GM12878 (cell line): Measurements from ENCODE around the gene STAG1. TPM values are rescaled to one million over a fixed set of nuclear protein-coding genes. Genes with fewer than 3 reads are reported as not detected.

Source experiments
- ATAC-seq: fragments of 200-7000 bp; cut with Tn5 transposase; 3 replicates; pipeline ENCODE4 v1.9.1; 2020; ENCODE audit warnings: mild to moderate bottlenecking, moderate library complexity
- BruUV-seq: library from RNA; stranded (reverse); fragments of 400-500 nt; replicated peaks from 2 replicates; lab custom pipeline; 2021; lab: Mats Ljungman, UMichigan
- CTCF ChIA-PET: fragments of 300-600 bp; sonication (Branson Sonifier 250); formaldehyde crosslinking; extraction: SDS; loops from one replicate; lab custom pipeline; 2021; ENCODE audit warnings: inconsistent platforms; lab: Yijun Ruan, JAX
- POLR2A ChIA-PET: fragments of 350-600 bp; formaldehyde crosslinking; extraction: SDS; loops from one replicate; lab custom pipeline; 2021; ENCODE audit warnings: inconsistent platforms; lab: Charles Lee
- RAD21 ChIA-PET: fragments of 300-600 bp; sonication (Branson Sonifier 250); formaldehyde crosslinking; loops from one replicate; lab custom pipeline; 2023; ENCODE audit warnings: antibody characterized with exemption; ENCODE audit not compliant: unreplicated experiment; lab: Charles Lee
- SMC1A ChIA-PET: fragments of 300-600 bp; sonication (Branson Sonifier 250); formaldehyde crosslinking; loops from one replicate; lab custom pipeline; 2023; ENCODE audit not compliant: unreplicated experiment, uncharacterized antibody; lab: Charles Lee
- DNase-seq: peaks from one replicate; pipeline ENCODE4 v3.0.0-alpha.2; 2011; ENCODE audit warnings: low read depth, low spot score
- FAIRE-seq: peaks from 3 replicates; lab custom pipeline; 2011; peaks lifted over from hg19 to GRCh38; lab: Jason Lieb, UNC
- H2AFZ ChIP-seq: 2 replicates; pipeline ENCODE4 v1.6.0; 2011; ENCODE audit warnings: low read depth, low read length, control low read depth; ENCODE audit not compliant: control insufficient read depth
- H3K27ac ChIP-seq: 2 replicates; pipeline ENCODE4 v1.5.1; 2011; ENCODE audit warnings: control low read depth; ENCODE audit not compliant: control insufficient read depth, insufficient read depth
- H3K27me3 ChIP-seq, 2 experiments: replicated peaks in 1 of 2; 2 replicates each; pipeline versions ENCODE4 v1.6.0 to v1.6.1; 2011; ENCODE audit warnings: low read length in 1 of 2; ENCODE audit not compliant: control insufficient read depth in 2 of 2, insufficient read depth in 2 of 2
- H3K36me3 ChIP-seq, 2 experiments: 2 replicates each; pipeline ENCODE4 v1.5.1; 2011; ENCODE audit warnings: low read length in 1 of 2; ENCODE audit not compliant: control insufficient read depth in 2 of 2, insufficient read depth in 2 of 2
- H3K4me1 ChIP-seq: 2 replicates; pipeline ENCODE4 v1.6.1; 2011; ENCODE audit warnings: mild to moderate bottlenecking, low read length, moderate library complexity, mixed read lengths; ENCODE audit not compliant: control insufficient read depth, insufficient read depth
- H3K4me2 ChIP-seq: 2 replicates; pipeline ENCODE4 v1.6.0; 2011; ENCODE audit warnings: control low read depth; ENCODE audit not compliant: control insufficient read depth, insufficient read depth
- H3K4me3 ChIP-seq: fragments of 200-600 bp; sonication (generic); 2 replicates; pipeline ENCODE4 v1.5.1; 2016
- H3K79me2 ChIP-seq: 2 replicates; pipeline ENCODE4 v1.6.0; 2011; ENCODE audit warnings: low read length; ENCODE audit not compliant: control insufficient read depth, insufficient read depth
- H3K9ac ChIP-seq: 2 replicates; pipeline ENCODE4 v1.8.0; 2011; ENCODE audit warnings: low read length, control low read depth, mixed read lengths; ENCODE audit not compliant: control insufficient read depth, insufficient read depth
- H3K9me3 ChIP-seq: replicated peaks from 3 replicates; pipeline ENCODE4 v1.5.1; 2011; ENCODE audit warnings: mild to moderate bottlenecking, low read length; ENCODE audit not compliant: control insufficient read depth, insufficient read depth
- H4K20me1 ChIP-seq: 2 replicates; pipeline ENCODE4 v1.6.0; 2011; ENCODE audit not compliant: control insufficient read depth, insufficient read depth
- NRF1 ChIP-seq: conservative IDR thresholded peaks from 2 replicates; pipeline ENCODE4 v1.6.1; 2011; ENCODE audit warnings: mild to moderate bottlenecking, low read depth, low read length, improper control_type of control experiment
- RAD51 ChIP-seq: fragments of 450-650 bp; IDR thresholded peaks from 2 replicates; pipeline ENCODE4 v1.6.1; 2016; ENCODE audit warnings: moderate library complexity, mild to moderate bottlenecking, inconsistent platforms
- SMC3 ChIP-seq: IDR thresholded peaks from 2 replicates; pipeline ENCODE4 v1.6.1; 2011; ENCODE audit warnings: low read length, improper control_type of control experiment, borderline replicate concordance
- SUZ12 ChIP-seq: fragments of 200-600 bp; sonication (generic); IDR thresholded peaks from one replicate; pipeline ENCODE4 v1.6.1; 2018; ENCODE audit warnings: antibody characterized with exemption, mild to moderate bottlenecking; ENCODE audit not compliant: unreplicated experiment
- whole genome bisulfite sequencing: methylation state at CpG from one replicate; pipeline ENCODE4 v1.1.6; 2016; ENCODE audit warnings: low lambda C conversion rate; ENCODE audit not compliant: insufficient replicate concordance, insufficient coverage; ENCODE audit errors: missing lambda C conversion rate; 5-methylcytosine and 5-hydroxymethylcytosine counted together
- in situ Hi-C: fragments of 300-500 bp; cut with MboI; formaldehyde crosslinking; loops from 9 replicates; pipeline ENCODE4 v1.14.3; 2018; ENCODE audit warnings: mixed read lengths
- intact Hi-C: fragments of 100-400 bp; cut with micrococcal nuclease; formaldehyde crosslinking; loops from one replicate; pipeline ENCODE4 v1.14.2; 2022; ENCODE audit not compliant: unreplicated experiment
- polyA plus RNA-seq, 11 experiments: library from polyadenylated mRNA; depleted of rRNA in 4 of 11; unstranded in 6 of 11; stranded (reverse) in 5 of 11; fragments of >200 nt; fragmentation: Nextera tagmentation in 4 of 11; fragmentation: Illumina TruSeq in 1 of 11; extraction: Ambion mirVana in 4 of 11; extraction: Trizol in 1 of 11; gene quantifications; 1 replicate in 1 of 11; 2 replicates in 10 of 11; pipeline versions ENCODE4 v1.2.1 to v1.2.3, GENCODE V29; 2011 to 2016; ENCODE audit warnings: inconsistent platforms in 2 of 11, missing spikeins in 2 of 11, low read depth in 1 of 11
- total RNA-seq, 4 experiments: library from RNA; depleted of rRNA in 3 of 4; stranded (reverse); fragments of >200 nt in 3 of 4; fragmentation: Illumina TruSeq in 1 of 4; extraction: Trizol in 1 of 4; gene quantifications; 2 replicates each; pipeline versions ENCODE4 v1.2.1 to v1.2.3, GENCODE V29; 2013 to 2021
- TF ChIP-seq, protein P1 (sequence below): fragments of 450-650 bp; IDR thresholded peaks from 2 replicates; pipeline ENCODE4 v1.6.1; 2016; ENCODE audit warnings: mild to moderate bottlenecking

STAG1 gene
- total and polyA plus RNA-seq, 10 of the 15 experiments (the other 5 are each of a cell fraction or from before 2014, with no cell fraction given), result 4.4 to 30.1 (median 20.2) TPM

- Histone ChIP-seq H3K4me2 (no peak overlapping the region), H3K4me3 (no peak overlapping the region), H3K27me3 (no peaks in the 10 kb centered on the region), H3K27ac (no peak overlapping the region), H3K79me2 (no peaks in the 10 kb centered on the region)
- RAD21 ChIA-PET, result interaction anchor here (1.1 kb wide), 1 partner anchor 215 kb away, joined by 3 read pairs; no protein-coding TSS in a partner anchor
- TF ChIP-seq, protein P1, sequence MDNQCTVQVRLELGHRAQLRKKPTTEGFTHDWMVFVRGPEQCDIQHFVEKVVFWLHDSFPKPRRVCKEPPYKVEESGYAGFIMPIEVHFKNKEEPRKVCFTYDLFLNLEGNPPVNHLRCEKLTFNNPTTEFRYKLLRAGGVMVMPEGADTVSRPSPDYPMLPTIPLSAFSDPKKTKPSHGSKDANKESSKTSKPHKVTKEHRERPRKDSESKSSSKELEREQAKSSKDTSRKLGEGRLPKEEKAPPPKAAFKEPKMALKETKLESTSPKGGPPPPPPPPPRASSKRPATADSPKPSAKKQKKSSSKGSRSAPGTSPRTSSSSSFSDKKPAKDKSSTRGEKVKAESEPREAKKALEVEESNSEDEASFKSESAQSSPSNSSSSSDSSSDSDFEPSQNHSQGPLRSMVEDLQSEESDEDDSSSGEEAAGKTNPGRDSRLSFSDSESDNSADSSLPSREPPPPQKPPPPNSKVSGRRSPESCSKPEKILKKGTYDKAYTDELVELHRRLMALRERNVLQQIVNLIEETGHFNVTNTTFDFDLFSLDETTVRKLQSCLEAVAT, result no peak
- TF ChIP-seq NRF1 (no peak), RAD51 (no peak), SMC3 (no peak), SUZ12 (no peak)
- TF ChIP-seq, all 136 proteins: peak for 0
- no peak overlapping the region for H2AFZ ChIP-seq
- WGBS, result 100% methylated on average over 1 of the region's 1 CpG
- SMC1A ChIA-PET, result interaction anchor here (1.0 to 1.5 kb wide), 2 partner anchors 203 to 458 kb away, joined by 3 read pairs; partner anchors contain the start of gene STAG1
- no TSS peak for BruUV-seq
- CTCF ChIA-PET, result interaction anchor here (0.6 to 1.2 kb wide), 3 partner anchors 12 to 987 kb away, joined by 3 read pairs; no protein-coding TSS in a partner anchor
- in situ Hi-C loops, result no loop called here
- ATAC-seq (no peak), FAIRE-seq (no peak), DNase-seq (no peak)
- no peaks in the 10 kb centered on the region for H3K9me3 ChIP-seq
- no peaks in the 10 kb centered on the region for H4K20me1 ChIP-seq
- intact Hi-C loops, result loop anchor here (10.0 kb wide), 1 partner anchor 219 kb away; no protein-coding TSS in a partner anchor
- no peaks in the 10 kb centered on the region for H3K4me1 ChIP-seq
- no peak overlapping the region for H3K9ac ChIP-seq
- peaks cover 4 to 6% of the 10 kb centered on the region in 2 experiments; a peak in 3 of 4 replicates for H3K36me3 ChIP-seq
- POLR2A ChIA-PET, result no interaction called here
These were observed 458.0 kb downstream of the STAG1 start for GRCh38 chr3:136294176-136294575.
